ENCODE measurements around the gene SETX.

DNA sequence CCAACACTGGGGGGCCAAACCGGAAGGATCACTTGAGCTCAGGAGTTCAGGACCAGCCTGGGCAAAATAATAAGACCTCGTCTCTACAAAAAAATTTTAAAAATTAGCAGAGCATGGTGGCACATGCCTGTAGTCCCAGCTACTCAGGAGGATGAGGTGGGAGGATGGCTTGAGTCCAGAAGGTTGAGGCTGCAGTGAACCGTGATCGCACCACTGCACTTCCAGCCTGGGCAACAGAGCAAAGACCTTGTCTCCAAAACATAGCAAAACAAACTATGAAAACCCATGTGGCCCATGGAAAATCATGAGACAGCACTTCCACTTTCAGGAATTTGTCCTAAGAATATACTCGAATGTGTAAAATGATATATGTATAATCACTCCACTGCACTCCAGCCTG, 6.1 kb downstream of the SETX start:
- no peak for TF ChIP-seq CTCF (IDR thresholded peaks at IDR 0.05)
- TF ChIP-seq POLR2A (IDR thresholded peaks at IDR 0.05), result no peak

Measured in prostate gland (tissue), 2 donors.